Testis (tissue), 3 donors: Measurements from ENCODE around the gene NCAM1. TPM values are rescaled to one million over a fixed set of nuclear protein-coding genes. Genes with fewer than 3 reads are reported as not detected.

Experiments used
- DNase-seq: peaks from one replicate; pipeline ENCODE4 v3.0.0-alpha.2; 2019
- H3K27ac ChIP-seq, 2 donors: fragments of 200-600 bp; sonication (generic); one replicate each; pipeline ENCODE4 v1.5.1; 2019
- H3K27me3 ChIP-seq: fragments of 200-600 bp; sonication (generic); one replicate; pipeline ENCODE4 v1.5.1; 2019
- H3K36me3 ChIP-seq: fragments of 200-600 bp; sonication (generic); one replicate; pipeline ENCODE4 v1.5.1; 2017; ENCODE audit warnings: low read depth; ENCODE audit errors: missing control alignments
- H3K4me1 ChIP-seq: fragments of 200-600 bp; sonication (generic); one replicate; pipeline ENCODE4 v1.5.1; 2019
- H3K4me3 ChIP-seq, 2 donors: fragments of 200-600 bp; sonication (generic); one replicate each; pipeline ENCODE4 v1.5.1; 2017 to 2019
- H3K9me3 ChIP-seq: fragments of 200-600 bp; sonication (generic); one replicate; pipeline ENCODE4 v1.5.1; 2017
- POLR2A ChIP-seq: fragments of 450-650 bp; IDR thresholded peaks from one replicate; pipeline ENCODE4 v1.6.1; 2017; ENCODE audit warnings: antibody characterized with exemption, mild to moderate bottlenecking, moderate library complexity
- WGBS, 2 donors: methylation state at CpG; one replicate each; pipeline ENCODE4 v1.1.5; 2018; 5-methylcytosine and 5-hydroxymethylcytosine counted together
- intact Hi-C: fragments of 100-400 bp; cut with DNase I; formaldehyde crosslinking; loops from one replicate; pipeline ENCODE4 v1.15.1; 2023; ENCODE audit warnings: low total_unique reads
- polyA plus RNA-seq: library from polyadenylated mRNA; stranded (reverse); fragments of 350-450 nt; fragmentation: Illumina TruSeq; extraction: RNeasy Lipid Tissue Mini Kit (QIAGEN cat#74804); gene quantifications from one replicate; pipeline ENCODE4 v1.2.3, GENCODE V29; 2014; ENCODE audit warnings: low read depth, low replicate concordance; ENCODE audit not compliant: insufficient read depth
- total RNA-seq, 2 donors: library from RNA; depleted of rRNA; stranded (reverse); fragments of >200 nt; gene quantifications; one replicate each; pipeline ENCODE4 v1.2.3, GENCODE V29; 2016
- TF ChIP-seq, protein P1 (sequence below), 3 experiments: fragments of 450-650 bp in 2 of 3; fragments of 200-600 bp in 1 of 3; sonication (generic) in 1 of 3; IDR thresholded peaks; one replicate each; pipeline ENCODE4 v1.5.1; 2016 to 2019; ENCODE audit warnings: antibody characterized with exemption in 3 of 3, mild to moderate bottlenecking in 2 of 3, moderate library complexity in 1 of 3

Gene NCAM1
- total and polyA plus RNA-seq, 3 donors from 2014 or later = 12.3 to 33.3 (median 13.8) TPM

DNA sequence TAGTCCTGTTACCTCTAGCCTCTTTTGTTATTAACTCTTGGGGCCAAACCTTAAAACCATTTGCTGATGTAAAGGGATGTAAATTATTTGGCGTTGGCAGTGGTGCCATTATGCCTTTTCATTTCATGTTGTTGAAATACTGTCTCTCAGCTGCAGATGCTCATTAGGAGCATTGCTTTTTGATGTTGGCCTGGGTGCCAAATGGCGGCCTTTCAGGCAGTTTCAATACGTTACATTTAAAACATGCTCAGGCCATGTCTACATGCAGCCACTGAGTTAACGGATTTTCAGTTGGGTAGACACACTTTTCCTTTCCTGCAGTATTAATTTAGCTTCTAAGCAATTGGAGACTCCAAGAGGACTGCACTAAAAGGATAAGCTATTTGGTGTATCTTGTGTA is 5.3 kb downstream of the NCAM1 start:
- H3K27me3 ChIP-seq = no peaks in the 10 kb centered on the region
- TF ChIP-seq, protein P1, sequence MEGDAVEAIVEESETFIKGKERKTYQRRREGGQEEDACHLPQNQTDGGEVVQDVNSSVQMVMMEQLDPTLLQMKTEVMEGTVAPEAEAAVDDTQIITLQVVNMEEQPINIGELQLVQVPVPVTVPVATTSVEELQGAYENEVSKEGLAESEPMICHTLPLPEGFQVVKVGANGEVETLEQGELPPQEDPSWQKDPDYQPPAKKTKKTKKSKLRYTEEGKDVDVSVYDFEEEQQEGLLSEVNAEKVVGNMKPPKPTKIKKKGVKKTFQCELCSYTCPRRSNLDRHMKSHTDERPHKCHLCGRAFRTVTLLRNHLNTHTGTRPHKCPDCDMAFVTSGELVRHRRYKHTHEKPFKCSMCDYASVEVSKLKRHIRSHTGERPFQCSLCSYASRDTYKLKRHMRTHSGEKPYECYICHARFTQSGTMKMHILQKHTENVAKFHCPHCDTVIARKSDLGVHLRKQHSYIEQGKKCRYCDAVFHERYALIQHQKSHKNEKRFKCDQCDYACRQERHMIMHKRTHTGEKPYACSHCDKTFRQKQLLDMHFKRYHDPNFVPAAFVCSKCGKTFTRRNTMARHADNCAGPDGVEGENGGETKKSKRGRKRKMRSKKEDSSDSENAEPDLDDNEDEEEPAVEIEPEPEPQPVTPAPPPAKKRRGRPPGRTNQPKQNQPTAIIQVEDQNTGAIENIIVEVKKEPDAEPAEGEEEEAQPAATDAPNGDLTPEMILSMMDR (IDR thresholded peaks at IDR 0.05) = no peak
- TF ChIP-seq POLR2A = no peak
- intact Hi-C loops = no loop called here
- 91 to 95% methylated on average over 4 of the region's 4 CpGs for WGBS, 2 donors
- H3K4me1 ChIP-seq = peaks cover 6% of the 10 kb centered on the region
- DNase-seq = no peak
- no peak overlapping the region for H3K4me3 ChIP-seq
- no peaks in the 10 kb centered on the region for H3K36me3 ChIP-seq
- H3K9me3 ChIP-seq = no peaks in the 10 kb centered on the region
- no peak overlapping the region for H3K27ac ChIP-seq

DNA sequence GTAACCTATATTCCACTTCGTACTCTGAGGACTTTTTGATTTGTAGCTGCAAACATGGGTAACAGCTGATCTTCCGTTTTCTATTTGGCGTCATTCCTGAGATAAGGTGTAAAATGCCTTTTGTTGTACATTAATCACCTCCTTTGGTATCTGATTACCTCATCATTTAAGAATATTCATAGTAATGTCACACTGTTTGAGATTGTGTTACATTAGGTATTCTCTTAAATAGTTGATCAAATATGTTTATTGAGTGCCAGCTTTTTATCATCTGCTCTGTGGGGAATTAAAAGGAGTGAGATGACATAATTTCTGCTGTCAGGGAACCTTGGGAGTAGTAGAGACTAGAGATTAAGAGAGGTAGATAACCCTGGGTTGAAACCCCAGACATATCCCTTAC is 5.9 kb downstream of the NCAM1 start:
- TF ChIP-seq POLR2A = no peak
- TF ChIP-seq, protein P1 (IDR thresholded peaks at IDR 0.05) = no peak
- intact Hi-C loops = no loop called here

DNA sequence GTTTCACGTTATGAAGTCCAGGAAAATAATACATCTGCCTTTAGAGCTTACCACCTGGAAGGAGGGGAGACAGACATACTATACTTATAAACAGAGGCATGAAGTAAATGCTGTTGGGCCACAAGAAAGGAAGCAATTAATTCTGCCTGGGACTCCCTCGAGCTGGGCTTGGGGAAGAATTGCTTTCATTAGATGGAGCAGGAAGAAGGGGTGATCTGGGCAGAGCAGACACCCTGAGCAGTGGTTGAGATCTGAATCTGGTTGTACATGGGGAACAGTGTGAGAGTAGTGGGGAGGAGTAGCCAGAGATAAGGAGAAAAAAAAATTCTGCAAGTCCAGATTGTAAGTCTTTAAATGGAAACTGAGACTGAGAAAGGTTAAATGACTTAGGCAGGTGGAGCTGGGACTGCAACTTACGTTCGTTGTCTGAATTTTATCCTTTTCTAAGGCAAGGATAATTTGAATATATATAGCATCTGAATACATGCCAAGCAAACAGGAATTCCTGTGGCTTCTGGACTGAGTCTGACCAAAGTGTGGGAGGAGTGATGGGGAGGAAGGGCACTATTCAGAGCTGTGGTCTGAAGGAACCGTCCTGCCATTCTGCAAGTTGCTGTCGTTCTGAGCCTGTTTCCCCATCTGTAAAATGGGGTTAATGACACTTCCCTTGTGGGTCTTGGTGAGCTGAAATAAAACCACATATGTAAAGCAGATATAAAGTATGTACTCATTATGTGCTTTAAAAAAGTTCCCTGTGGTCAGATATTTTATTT is 7.9 kb downstream of the NCAM1 start:
- H3K27me3 ChIP-seq = no peaks in the 10 kb centered on the region
- H3K27ac ChIP-seq = no peak overlapping the region
- no peak for DNase-seq
- no peak for TF ChIP-seq POLR2A
- TF ChIP-seq, protein P1 (IDR thresholded peaks at IDR 0.05) = no peak
- 57 to 69% methylated on average over 6 of the region's 6 CpGs for WGBS, 2 donors
- H3K36me3 ChIP-seq = no peaks in the 10 kb centered on the region
- intact Hi-C loops = no loop called here
- H3K9me3 ChIP-seq = no peaks in the 10 kb centered on the region
- no peaks in the 10 kb centered on the region for H3K4me1 ChIP-seq
- H3K4me3 ChIP-seq = no peak overlapping the region

More for the DNA sequence above, 5.9 kb downstream of the NCAM1 start:
- Histone ChIP-seq H3K36me3 (no peaks in the 10 kb centered on the region), H3K9me3 (no peaks in the 10 kb centered on the region), H3K4me3 (no peak overlapping the region), H3K4me1 (peaks cover 4% of the 10 kb centered on the region), H3K27ac (no peak overlapping the region), H3K27me3 (no peaks in the 10 kb centered on the region)
- DNase-seq = no peak
- 70 to 85% methylated on average over 3 of the region's 3 CpGs for WGBS, 2 donors

DNA sequence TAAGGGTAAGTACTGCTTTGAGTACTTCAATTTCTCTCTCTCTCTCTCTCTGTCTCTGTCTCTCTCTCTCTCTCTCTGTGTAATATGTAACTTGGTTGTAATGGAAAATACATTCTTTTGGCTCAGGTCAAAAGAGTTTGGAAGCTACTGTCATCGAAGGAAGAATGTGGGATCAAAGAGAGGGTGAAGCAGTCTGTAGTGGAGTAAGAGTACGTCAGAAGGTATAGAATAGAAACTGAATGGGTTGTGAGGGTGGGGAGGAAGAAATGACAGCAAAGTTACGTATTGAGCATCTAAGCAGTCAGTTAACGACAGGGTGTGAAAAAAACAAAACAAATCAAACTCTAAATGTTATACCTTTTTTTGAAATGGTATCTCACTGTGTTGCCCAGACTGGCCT is 10.0 kb downstream of the NCAM1 start:
- Histone ChIP-seq H3K9me3 (no peaks in the 10 kb centered on the region), H3K4me3 (no peak overlapping the region), H3K4me1 (no peaks in the 10 kb centered on the region), H3K27me3 (no peaks in the 10 kb centered on the region), H3K27ac (no peak overlapping the region), H3K36me3 (no peaks in the 10 kb centered on the region)
- no peak for DNase-seq
- intact Hi-C loops = no loop called here
- 82 to 92% methylated on average over 4 of the region's 4 CpGs for WGBS, 2 donors
- TF ChIP-seq, protein P1 (IDR thresholded peaks at IDR 0.05) = no peak
- no peak for TF ChIP-seq POLR2A

DNA sequence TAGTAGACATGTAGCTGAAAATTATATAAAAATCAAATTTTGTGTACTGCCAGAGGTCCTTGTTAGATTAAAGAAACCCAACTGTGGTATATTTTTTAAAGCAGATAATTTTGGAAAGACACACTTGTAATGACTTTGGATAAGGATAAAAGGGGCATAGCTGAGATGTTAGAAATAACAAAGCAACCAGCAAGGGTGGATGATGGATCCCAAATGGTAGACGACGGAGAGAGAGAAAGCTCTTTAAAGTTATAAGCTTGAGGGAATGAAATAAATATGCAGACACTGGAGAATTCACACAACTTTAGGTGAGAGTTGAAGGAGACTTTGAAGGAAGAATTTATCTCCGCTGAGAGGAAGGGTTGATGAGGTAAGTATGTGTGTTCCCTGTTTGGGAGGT is 10.6 kb downstream of the NCAM1 start:
- intact Hi-C loops = no loop called here

More for the DNA sequence above, 10.6 kb downstream of the NCAM1 start:
- H3K36me3 ChIP-seq = no peaks in the 10 kb centered on the region
- no peak for DNase-seq
- H3K27me3 ChIP-seq = no peaks in the 10 kb centered on the region
- no peak overlapping the region for H3K4me3 ChIP-seq
- no peaks in the 10 kb centered on the region for H3K4me1 ChIP-seq
- H3K9me3 ChIP-seq = no peaks in the 10 kb centered on the region
- no peak for TF ChIP-seq POLR2A
- WGBS, 2 donors = 81 to 83% methylated on average over 3 of the region's 3 CpGs
- no peak overlapping the region for H3K27ac ChIP-seq
